Smooth muscle cell of the pulmonary artery (primary cell): Measurements from ENCODE around the gene SBK1. TPM values are rescaled to one million over a fixed set of nuclear protein-coding genes. Genes with fewer than 3 reads are reported as not detected.

Experiments
- total RNA-seq: library from RNA; depleted of rRNA; stranded (reverse); fragments of >200 nt; gene quantifications from 2 replicates; pipeline ENCODE4 v1.2.3, GENCODE V29; 2014

Gene SBK1
- total RNA-seq, result under 0.01 and 0.03 TPM in 2 replicates

DNA sequence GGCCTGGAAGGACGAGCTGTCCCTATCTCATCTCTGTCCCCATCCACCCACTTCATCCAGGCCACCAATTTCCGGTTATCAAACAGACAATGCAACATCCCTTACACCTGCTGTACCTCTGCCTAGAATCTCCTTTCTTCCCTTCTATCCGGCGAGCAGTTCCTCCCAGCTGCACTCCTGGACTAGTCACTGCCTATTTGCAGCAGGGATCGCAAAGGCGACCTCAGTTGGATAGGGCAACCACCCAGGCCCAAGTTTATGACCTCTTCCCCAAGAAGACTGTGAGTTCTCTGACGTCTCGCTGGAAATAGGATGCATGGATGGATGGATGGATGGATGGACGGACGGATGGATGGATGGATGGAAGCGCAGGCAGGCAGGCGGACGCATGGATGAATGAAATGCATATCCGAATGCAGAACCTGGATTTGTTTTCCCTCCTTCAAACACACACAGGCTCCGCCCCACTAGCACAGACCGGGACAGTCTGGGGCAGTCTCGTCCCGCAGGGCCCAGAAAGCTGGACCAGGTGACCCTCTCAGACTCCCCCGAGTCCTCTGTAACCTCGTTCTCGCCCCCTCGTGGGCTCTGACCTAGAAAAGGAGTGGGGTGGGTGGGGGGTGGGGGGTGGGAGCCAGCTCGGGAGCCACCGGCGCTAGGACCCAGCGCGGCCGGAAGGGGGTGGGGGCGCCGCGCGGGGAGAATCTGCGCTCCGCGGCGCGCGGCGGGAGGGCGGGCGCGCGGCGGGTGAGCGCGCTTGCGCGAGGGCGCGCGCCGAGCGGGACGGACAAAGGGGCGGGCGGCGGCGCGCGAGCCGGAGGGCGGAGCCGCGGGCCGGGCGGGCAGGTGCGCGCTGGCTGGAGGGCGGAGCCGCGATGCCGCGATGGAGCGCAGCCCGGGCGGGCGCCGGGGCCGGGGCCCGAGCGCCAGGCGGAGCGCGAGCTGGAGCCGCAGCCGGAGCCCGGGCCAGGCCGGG, at the start of gene SBK1:
Gene SBK1 (plus strand): TSS at position 875 of the 976 bp plus-strand sequence. CDS start 24,867 bp downstream, outside the sequence.

DNA sequence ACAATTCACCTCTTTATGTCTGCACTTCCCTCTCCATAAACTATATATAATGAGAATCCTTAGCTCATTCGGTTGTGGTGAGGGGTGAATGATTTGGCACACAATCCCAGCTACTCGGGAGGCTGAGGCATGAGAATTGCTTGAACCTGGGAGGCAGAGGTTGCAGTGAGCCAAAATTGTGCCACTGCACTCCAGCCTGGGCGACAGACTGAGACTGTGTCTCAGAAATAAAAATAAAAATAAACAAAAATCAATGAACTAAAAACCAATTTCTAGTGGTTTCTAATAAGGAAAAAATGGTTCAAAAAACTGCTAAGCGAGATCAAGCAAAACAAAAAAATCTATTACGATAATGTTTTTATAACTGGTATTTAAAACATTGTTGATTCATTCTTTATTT, 71.1 kb downstream of the SBK1 start, which contains the start of gene NPIPB6:
Gene NPIPB6 (minus strand): TSS at position 101 of the 400 bp plus-strand sequence. CDS start 686 bp downstream, outside the sequence.

Other genes starting within 250 kb of the SBK1 start
- gene GSG1L, start 228.8 kb upstream of the SBK1 start, total RNA-seq, result not detected in 2 replicates
- 105 and 129 TPM in 2 replicates for gene XPO6, start 80.6 kb upstream of the SBK1 start, total RNA-seq
- 0.85 and 0.89 TPM in 2 replicates for gene NPIPB6, start 71.0 kb downstream of the SBK1 start, total RNA-seq
- 105 and 115 TPM in 2 replicates for gene EIF3CL, start 111.3 kb downstream of the SBK1 start, total RNA-seq
- not detected in 2 replicates for gene NPIPB7, start 179.8 kb downstream of the SBK1 start, total RNA-seq
- gene CLN3, start 199.5 kb downstream of the SBK1 start, total RNA-seq, result 15.7 and 21.5 TPM in 2 replicates
- gene APOBR, start 202.1 kb downstream of the SBK1 start, total RNA-seq, result not detected in 2 replicates
- not detected in 2 replicates for gene IL27, start 214.3 kb downstream of the SBK1 start, total RNA-seq
- gene NUPR1, start 246.4 kb downstream of the SBK1 start, total RNA-seq, result 25.6 and 31.5 TPM in 2 replicates